Natural killer cell treated with Interleukin-12 subunit alpha and Interleukin-12 subunit beta and Interleukin-15 and Interleukin-18, amount 100 ng/mL, for 72 hours (primary cell): ENCODE results near the gene CDO1. TPM values are rescaled to one million over a fixed set of nuclear protein-coding genes. Genes with fewer than 3 reads are reported as not detected.

Experiments used
- total RNA-seq, 2 donors: library from RNA; stranded (reverse); gene quantifications; one replicate each; pipeline ENCODE4 v1.2.3, GENCODE V29; 2022

CDO1 gene
- total RNA-seq, 2 donors from 2014 or later: not detected

Other genes with a start within 250 kb of the CDO1 start
- gene TICAM2, start 214.2 kb downstream of the CDO1 start, total RNA-seq: 10 to 100 TPM in 1 of 2 donors, 1 to 10 TPM in 1; 6.1 to 11.1 TPM
- gene TMED7, start 190.6 kb downstream of the CDO1 start, total RNA-seq: 10 to 100 TPM; 61.6 to 76.1 TPM
- gene ATG12, start 24.9 kb upstream of the CDO1 start, total RNA-seq: 10 to 100 TPM; 35.1 to 63.9 TPM
- 10 to 100 TPM; 35.8 to 56.4 TPM for gene AP3S1, start 25.3 kb upstream of the CDO1 start, total RNA-seq
- gene LVRN, start 145.8 kb upstream of the CDO1 start, total RNA-seq: not detected
- gene ARL14EPL, start 215.8 kb upstream of the CDO1 start, total RNA-seq: not detected